ENCODE data around the gene UBE2I.

UBE2I gene

GRCh38 chr16:1343428-1344242, 34.2 kb downstream of the UBE2I start:
- no peak for DNase-seq (ENCODE audit: low spot score)

- DNase-seq (ENCODE audit: low spot score) = no peak
Observed at GRCh38 chr16:1344499-1344898, 35.1 kb downstream of the UBE2I start.

- DNase-seq (ENCODE audit: low spot score) = no peak
Observed at GRCh38 chr16:1345087-1345486, 35.7 kb downstream of the UBE2I start.

- no peak for DNase-seq (ENCODE audit: low spot score)
Observed at GRCh38 chr16:1345651-1346421, 36.4 kb downstream of the UBE2I start.

GRCh38 chr16:1346422-1347285, 37.2 kb downstream of the UBE2I start:
- DNase-seq (ENCODE audit: low spot score) = no peak

GRCh38 chr16:1347286-1347855, 37.9 kb downstream of the UBE2I start:
- DNase-seq (ENCODE audit: low spot score) = no peak

GRCh38 chr16:1347962-1348361, 38.5 kb downstream of the UBE2I start:
- DNase-seq (ENCODE audit: low spot score) = no peak

- DNase-seq (ENCODE audit: low spot score) = no peak
Observed at GRCh38 chr16:1348441-1348840, 39.0 kb downstream of the UBE2I start.

- DNase-seq (ENCODE audit: low spot score) = no peak
Observed at GRCh38 chr16:1348926-1349325, 39.5 kb downstream of the UBE2I start.

- no peak for DNase-seq (ENCODE audit: low spot score)
Observed at GRCh38 chr16:1349351-1349750, 39.9 kb downstream of the UBE2I start.

GRCh38 chr16:1349951-1350350, 40.5 kb downstream of the UBE2I start:
- DNase-seq (ENCODE audit: low spot score) = no peak

- DNase-seq (ENCODE audit: low spot score) = no peak
Observed at GRCh38 chr16:1350691-1351090, 41.3 kb downstream of the UBE2I start.

- DNase-seq (ENCODE audit: low spot score) = no peak
Observed at GRCh38 chr16:1351215-1351581, 41.8 kb downstream of the UBE2I start.

- peak; percentile 97 for DNase-seq (ENCODE audit: low spot score)
Observed at GRCh38 chr16:1351582-1352362, 42.3 kb downstream of the UBE2I start, which contains the start of the genes GNPTG and TSR3. GNPTG (plus strand) TSS chr16:1351931; CDS start chr16:1351966, 35 bp downstream. TSR3 (minus strand) TSS chr16:1351878; CDS start chr16:1351804, 74 bp downstream.

GRCh38 chr16:1354815-1355540, 45.5 kb downstream of the UBE2I start:
- DNase-seq (ENCODE audit: low spot score) = no peak

GRCh38 chr16:1355591-1355990, 46.2 kb downstream of the UBE2I start:
- DNase-seq (ENCODE audit: low spot score) = no peak

- no peak for DNase-seq (ENCODE audit: low spot score)
Observed at GRCh38 chr16:1356061-1356900, 46.8 kb downstream of the UBE2I start.

- DNase-seq (ENCODE audit: low spot score) = no peak
Observed at GRCh38 chr16:1357906-1358566, 48.6 kb downstream of the UBE2I start.
